ENCODE data around the gene KPNA1.

DNA sequence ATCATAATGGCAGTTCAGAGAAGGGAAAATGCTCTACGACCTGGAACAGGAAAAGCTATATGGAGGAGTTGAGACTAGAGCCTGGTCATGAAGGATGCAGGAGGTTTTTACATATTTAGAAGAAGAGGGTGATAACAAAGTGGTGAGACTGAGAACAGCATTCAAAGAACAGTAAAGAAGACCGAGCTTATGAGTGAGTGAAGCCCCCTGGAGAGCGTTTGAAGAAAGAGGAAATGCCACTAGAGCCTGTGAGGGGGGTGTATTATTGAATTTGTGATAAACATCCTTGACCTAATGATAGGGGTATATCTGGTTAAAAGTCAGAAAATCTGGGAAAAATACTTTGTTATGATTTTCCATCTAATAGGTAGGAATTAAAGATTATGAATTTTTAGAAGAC, 45.2 kb upstream of the KPNA1 start:
- TF ChIP-seq, protein P1, sequence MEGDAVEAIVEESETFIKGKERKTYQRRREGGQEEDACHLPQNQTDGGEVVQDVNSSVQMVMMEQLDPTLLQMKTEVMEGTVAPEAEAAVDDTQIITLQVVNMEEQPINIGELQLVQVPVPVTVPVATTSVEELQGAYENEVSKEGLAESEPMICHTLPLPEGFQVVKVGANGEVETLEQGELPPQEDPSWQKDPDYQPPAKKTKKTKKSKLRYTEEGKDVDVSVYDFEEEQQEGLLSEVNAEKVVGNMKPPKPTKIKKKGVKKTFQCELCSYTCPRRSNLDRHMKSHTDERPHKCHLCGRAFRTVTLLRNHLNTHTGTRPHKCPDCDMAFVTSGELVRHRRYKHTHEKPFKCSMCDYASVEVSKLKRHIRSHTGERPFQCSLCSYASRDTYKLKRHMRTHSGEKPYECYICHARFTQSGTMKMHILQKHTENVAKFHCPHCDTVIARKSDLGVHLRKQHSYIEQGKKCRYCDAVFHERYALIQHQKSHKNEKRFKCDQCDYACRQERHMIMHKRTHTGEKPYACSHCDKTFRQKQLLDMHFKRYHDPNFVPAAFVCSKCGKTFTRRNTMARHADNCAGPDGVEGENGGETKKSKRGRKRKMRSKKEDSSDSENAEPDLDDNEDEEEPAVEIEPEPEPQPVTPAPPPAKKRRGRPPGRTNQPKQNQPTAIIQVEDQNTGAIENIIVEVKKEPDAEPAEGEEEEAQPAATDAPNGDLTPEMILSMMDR (IDR thresholded peaks at IDR 0.05): no peak
- TF ChIP-seq POLR2A (IDR thresholded peaks at IDR 0.05) (no peak), EP300 (IDR thresholded peaks at IDR 0.05) (no peak), POLR2AphosphoS5 (IDR thresholded peaks at IDR 0.05) (no peak)
